ENCODE measurements around the gene COL23A1. TPM values are rescaled to one million over a fixed set of nuclear protein-coding genes. Genes with fewer than 3 reads are reported as not detected.

Gene COL23A1
- total RNA-seq, 1 donor from 2014 or later = 0.96 TPM

GRCh38 chr5:178398901-178399700 is 191.1 kb downstream of the COL23A1 start:
- no peak for DNase-seq (ENCODE audit: low spot score)

GRCh38 chr5:178396796-178397720 is 193.1 kb downstream of the COL23A1 start:
- DNase-seq (ENCODE audit: low spot score) = peak; percentile 78

GRCh38 chr5:178394074-178394473 is 196.1 kb downstream of the COL23A1 start:
- no peak for DNase-seq (ENCODE audit: low spot score)

- no peak for DNase-seq (ENCODE audit: low spot score)
These were observed 197.2 kb downstream of the COL23A1 start for GRCh38 chr5:178392931-178393394.

- DNase-seq (ENCODE audit: low spot score) = no peak
These were observed 197.8 kb downstream of the COL23A1 start for GRCh38 chr5:178392386-178392785.

GRCh38 chr5:178391480-178391879 is 198.7 kb downstream of the COL23A1 start:
- no peak for DNase-seq (ENCODE audit: low spot score)

- peak; percentile 80 for DNase-seq (ENCODE audit: low spot score)
These were observed 200.4 kb downstream of the COL23A1 start for GRCh38 chr5:178389796-178390195.

GRCh38 chr5:178389026-178389729 is 201.0 kb downstream of the COL23A1 start:
- DNase-seq (ENCODE audit: low spot score) = peak; percentile 39

GRCh38 chr5:178388386-178389025 is 201.7 kb downstream of the COL23A1 start:
- DNase-seq (ENCODE audit: low spot score) = peak; percentile 86

GRCh38 chr5:178387856-178388190 is 202.4 kb downstream of the COL23A1 start:
- no peak for DNase-seq (ENCODE audit: low spot score)

- no peak for DNase-seq (ENCODE audit: low spot score)
These were observed 202.9 kb downstream of the COL23A1 start for GRCh38 chr5:178387061-178387855.

GRCh38 chr5:178386336-178386931 is 203.8 kb downstream of the COL23A1 start:
- no peak for DNase-seq (ENCODE audit: low spot score)

GRCh38 chr5:178385496-178385890 is 204.7 kb downstream of the COL23A1 start:
- no peak for DNase-seq (ENCODE audit: low spot score)

- DNase-seq (ENCODE audit: low spot score) = no peak
These were observed 205.2 kb downstream of the COL23A1 start for GRCh38 chr5:178384816-178385495.

GRCh38 chr5:178383919-178384815 is 206.0 kb downstream of the COL23A1 start:
- DNase-seq (ENCODE audit: low spot score) = peak; percentile 86

GRCh38 chr5:178383301-178383918 is 206.8 kb downstream of the COL23A1 start:
- DNase-seq (ENCODE audit: low spot score) = no peak

GRCh38 chr5:178382754-178383164 is 207.4 kb downstream of the COL23A1 start:
- no peak for DNase-seq (ENCODE audit: low spot score)

Measured in umbilical cord (tissue), 2 donors.